Keratinocyte (primary cell): ENCODE data around the gene FGGY. TPM values are rescaled to one million over a fixed set of nuclear protein-coding genes. Genes with fewer than 3 reads are reported as not detected.

Source experiments
- DNase-seq: peaks from one replicate; pipeline ENCODE4 v3.0.0-alpha.2; 2011; ENCODE audit warnings: low read depth, missing footprints, low spot score
- FAIRE-seq: peaks from 2 replicates; lab custom pipeline; 2011; peaks lifted over from hg19 to GRCh38; lab: Jason Lieb, UNC
- H2AFZ ChIP-seq: 2 replicates; pipeline ENCODE4 v1.6.0; 2012; ENCODE audit warnings: low read length, control low read depth, inconsistent platforms; ENCODE audit not compliant: control insufficient read depth
- H3K27ac ChIP-seq: 2 replicates; pipeline ENCODE4 v1.5.1; 2011; ENCODE audit warnings: low read length; ENCODE audit not compliant: control insufficient read depth, insufficient read depth
- H3K27me3 ChIP-seq: 3 replicates; pipeline ENCODE4 v1.6.0; 2011; ENCODE audit warnings: low read length; ENCODE audit not compliant: control insufficient read depth, insufficient read depth; ENCODE audit errors: extremely low read depth
- H3K36me3 ChIP-seq, 2 experiments: 2 replicates in 1 of 2; 3 replicates in 1 of 2; pipeline ENCODE4 v1.5.1; 2011; ENCODE audit warnings: low read length in 2 of 2, mild to moderate bottlenecking in 1 of 2; ENCODE audit not compliant: control insufficient read depth in 2 of 2, insufficient read depth in 2 of 2; ENCODE audit errors: extremely low read depth in 1 of 2
- H3K4me1 ChIP-seq: 3 replicates; pipeline ENCODE4 v1.5.1; 2011; ENCODE audit warnings: low read length; ENCODE audit not compliant: control insufficient read depth, insufficient read depth; ENCODE audit errors: extremely low read depth
- H3K4me2 ChIP-seq: 3 replicates; pipeline ENCODE4 v1.6.0; 2011; ENCODE audit warnings: low read depth, low read length; ENCODE audit not compliant: control insufficient read depth, insufficient read depth; ENCODE audit errors: extremely low read depth
- H3K4me3 ChIP-seq, 3 experiments: fragments of 200-600 bp in 1 of 3; sonication (generic) in 1 of 3; 2 replicates in 2 of 3; 3 replicates in 1 of 3; pipeline ENCODE4 v1.5.1; 2011 to 2016; ENCODE audit warnings: low read length in 3 of 3, mild to moderate bottlenecking in 3 of 3, control low read depth in 2 of 3, inconsistent platforms in 1 of 3, low read depth in 1 of 3, mixed read lengths in 1 of 3, mixed run types in 1 of 3, moderate library complexity in 1 of 3; ENCODE audit not compliant: control insufficient read depth in 2 of 3, insufficient read depth in 2 of 3; ENCODE audit errors: extremely low read depth in 1 of 3
- H3K79me2 ChIP-seq: 2 replicates; pipeline ENCODE4 v1.6.0; 2012; ENCODE audit warnings: low read length; ENCODE audit not compliant: control insufficient read depth, insufficient read depth
- H3K9ac ChIP-seq: 3 replicates; pipeline ENCODE4 v1.6.0; 2011; ENCODE audit warnings: low read length; ENCODE audit not compliant: control insufficient read depth, insufficient read depth; ENCODE audit errors: extremely low read depth
- H3K9me1 ChIP-seq: 3 replicates; pipeline ENCODE4 v1.6.0; 2011; ENCODE audit warnings: low read length; ENCODE audit not compliant: control insufficient read depth, insufficient read depth; ENCODE audit errors: extremely low read depth
- H3K9me3 ChIP-seq: 2 replicates; pipeline ENCODE4 v1.5.1; 2012; ENCODE audit warnings: low read depth, low read length; ENCODE audit not compliant: control insufficient read depth
- H4K20me1 ChIP-seq: 3 replicates; pipeline ENCODE4 v1.6.0; 2011; ENCODE audit warnings: low read length; ENCODE audit not compliant: control insufficient read depth, insufficient read depth; ENCODE audit errors: extremely low read depth
- CTCF ChIP-seq, 3 experiments: IDR thresholded peaks in 1 of 3; conservative IDR thresholded peaks in 1 of 3; optimal IDR thresholded peaks in 1 of 3; 2 replicates in 2 of 3; 3 replicates in 1 of 3; pipeline versions ENCODE3 to v1.5.1; 2011; ENCODE audit warnings: low read length in 3 of 3, mild to moderate bottlenecking in 3 of 3, moderate library complexity in 2 of 3, control low read depth in 1 of 3, inconsistent platforms in 1 of 3; ENCODE audit not compliant: insufficient read depth in 2 of 3; ENCODE audit errors: extremely low read depth in 1 of 3
- EZH2 ChIP-seq: IDR thresholded peaks from one replicate; pipeline ENCODE4 v1.6.1; 2012; ENCODE audit warnings: inconsistent platforms, mild to moderate bottlenecking, low read length, moderate library complexity
- dilution Hi-C: fragments of 300-500 bp; cut with MboI; formaldehyde crosslinking; loops from one replicate; pipeline ENCODE4 v1.7.0; 2020; ENCODE audit warnings: low sequenced_read_pairs; ENCODE audit not compliant: extremely low pct_ligation_motif_present
- polyA plus RNA-seq, 5 experiments: library from polyadenylated mRNA; depleted of rRNA in 3 of 5; stranded (reverse) in 3 of 5; stranded (forward) in 1 of 5; unstranded in 1 of 5; fragments of >200 nt; gene quantifications; 1 replicate in 1 of 5; 2 replicates in 3 of 5; 3 replicates in 1 of 5; pipeline versions ENCODE4 v1.2.1 to v1.2.3, GENCODE V29; 2011 to 2012; ENCODE audit warnings: missing spikeins in 2 of 5, low read depth in 1 of 5, low replicate concordance in 1 of 5

Gene FGGY
- polyA plus RNA-seq, 1 donor (not counting 4 experiments of a cell fraction or from before 2014, with no cell fraction given), result 16.6 TPM

- H3K27ac ChIP-seq, result no peak overlapping the region
- FAIRE-seq (no peak), DNase-seq (no peak)
- no peaks in the 10 kb centered on the region for H4K20me1 ChIP-seq
- H3K36me3 ChIP-seq, result no peaks in the 10 kb centered on the region
- H3K4me1 ChIP-seq, result peaks cover 36% of the 10 kb centered on the region
- TF ChIP-seq CTCF (optimal IDR thresholded peaks at IDR 0.05 in 1 of 3, IDR thresholded peaks at IDR 0.05 in 1 of 3, conservative IDR thresholded peaks at IDR 0.05 in 1 of 3; ENCODE audit: extremely low read depth in 1 of 3, insufficient read depth in 2 of 3, low read length in 3 of 3) (no peak), EZH2 (no peak)
- dilution Hi-C loops, result no loop called here
- no peaks in the 10 kb centered on the region for H3K9me3 ChIP-seq
- no peak overlapping the region for H3K9ac ChIP-seq
- H3K79me2 ChIP-seq, result no peaks in the 10 kb centered on the region
- no peak overlapping the region for H3K4me3 ChIP-seq
- H3K27me3 ChIP-seq, result no peaks in the 10 kb centered on the region
- no peak overlapping the region for H3K4me2 ChIP-seq
- no peak overlapping the region for H2AFZ ChIP-seq
- H3K9me1 ChIP-seq, result no peaks in the 10 kb centered on the region
Measured at GRCh38 chr1:59504276-59504675, 207.4 kb downstream of the FGGY start.

GRCh38 chr1:59505596-59506028 lies 208.7 kb downstream of the FGGY start:
- dilution Hi-C loops, result no loop called here
- H3K9ac ChIP-seq, result no peak overlapping the region
- H3K79me2 ChIP-seq, result no peaks in the 10 kb centered on the region
- no peak overlapping the region for H3K4me2 ChIP-seq
- FAIRE-seq, result no peak
- no peak overlapping the region for H2AFZ ChIP-seq
- H3K9me3 ChIP-seq, result no peaks in the 10 kb centered on the region
- H4K20me1 ChIP-seq, result no peaks in the 10 kb centered on the region
- H3K36me3 ChIP-seq, result no peaks in the 10 kb centered on the region
- H3K27ac ChIP-seq, result no peak overlapping the region
- no peaks in the 10 kb centered on the region for H3K27me3 ChIP-seq
- no peaks in the 10 kb centered on the region for H3K9me1 ChIP-seq
- no peak overlapping the region for H3K4me3 ChIP-seq
- H3K4me1 ChIP-seq, result peaks cover 23% of the 10 kb centered on the region
- no peak for DNase-seq
- TF ChIP-seq EZH2, result no peak
- TF ChIP-seq CTCF (optimal IDR thresholded peaks at IDR 0.05 in 1 of 3, IDR thresholded peaks at IDR 0.05 in 1 of 3, conservative IDR thresholded peaks at IDR 0.05 in 1 of 3; ENCODE audit: extremely low read depth in 1 of 3, insufficient read depth in 2 of 3, low read length in 3 of 3), result no peak
